GM18870 (cell line): ENCODE measurements around the gene ANKMY1.

Experiments used
- ATAC-seq: cut with Tn5 transposase; IDR thresholded peaks from one replicate; pipeline ENCODE4 v1.9.1; 2021; ENCODE audit warnings: moderate library complexity; ENCODE audit not compliant: unreplicated experiment

Gene ANKMY1

DNA sequence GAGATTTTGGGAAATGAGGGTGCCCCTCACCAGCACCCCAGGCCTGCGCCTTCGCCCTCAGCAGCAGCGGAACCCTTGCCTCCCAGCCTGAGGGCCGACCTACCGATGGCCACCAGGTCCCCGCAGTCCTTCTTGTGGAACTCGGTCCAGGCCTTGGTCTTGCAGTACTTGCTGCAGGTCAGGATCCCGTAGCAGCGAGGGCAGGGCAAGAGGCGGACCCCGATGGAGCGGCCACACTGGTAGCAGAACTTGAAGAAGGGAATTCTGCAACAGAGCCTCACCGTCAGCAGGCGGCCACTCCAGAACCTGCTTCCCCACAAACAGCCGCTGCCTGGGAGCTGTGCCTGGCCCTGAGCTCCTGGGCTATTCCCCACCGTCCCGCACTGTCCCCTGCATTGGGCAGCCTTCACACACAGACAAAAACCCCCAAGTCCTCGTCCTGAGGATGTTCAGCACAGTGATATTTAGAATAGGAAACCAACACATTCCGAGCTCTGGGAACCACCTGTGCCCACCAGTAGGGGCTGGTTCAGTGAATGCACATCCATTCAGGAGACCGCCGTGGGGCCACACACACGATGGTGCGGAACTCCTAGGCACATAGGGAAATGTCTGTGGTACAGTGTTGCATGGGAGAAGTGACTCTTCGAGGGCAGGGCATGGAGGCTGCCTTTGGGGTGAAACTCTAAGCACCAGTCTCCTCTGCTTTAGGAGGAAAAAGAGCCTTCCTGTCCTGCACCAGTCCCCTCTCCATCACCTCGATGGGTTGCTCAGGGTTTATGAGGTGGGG, 76.8 kb downstream of the ANKMY1 start:
- no peak for ATAC-seq

DNA sequence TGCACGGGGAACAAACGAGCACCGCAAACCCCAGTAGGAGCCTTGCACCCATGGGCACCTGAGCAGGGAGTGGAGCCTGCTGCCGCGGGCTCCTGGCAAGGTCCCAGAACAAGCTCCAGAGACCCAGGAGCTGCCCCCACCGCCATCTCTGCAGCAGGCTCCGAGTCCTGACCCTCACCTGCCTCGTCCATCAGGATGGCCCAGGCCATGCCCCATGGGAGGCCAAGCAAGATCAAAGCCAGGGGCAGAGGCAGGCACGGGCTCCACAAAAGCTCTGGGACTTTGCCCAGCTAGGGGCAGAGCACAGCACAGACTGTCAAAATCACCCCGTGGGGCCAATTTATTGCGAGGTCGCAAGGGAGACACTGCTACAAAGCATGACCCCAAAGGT, 78.7 kb downstream of the ANKMY1 start:
- ATAC-seq = no peak

DNA sequence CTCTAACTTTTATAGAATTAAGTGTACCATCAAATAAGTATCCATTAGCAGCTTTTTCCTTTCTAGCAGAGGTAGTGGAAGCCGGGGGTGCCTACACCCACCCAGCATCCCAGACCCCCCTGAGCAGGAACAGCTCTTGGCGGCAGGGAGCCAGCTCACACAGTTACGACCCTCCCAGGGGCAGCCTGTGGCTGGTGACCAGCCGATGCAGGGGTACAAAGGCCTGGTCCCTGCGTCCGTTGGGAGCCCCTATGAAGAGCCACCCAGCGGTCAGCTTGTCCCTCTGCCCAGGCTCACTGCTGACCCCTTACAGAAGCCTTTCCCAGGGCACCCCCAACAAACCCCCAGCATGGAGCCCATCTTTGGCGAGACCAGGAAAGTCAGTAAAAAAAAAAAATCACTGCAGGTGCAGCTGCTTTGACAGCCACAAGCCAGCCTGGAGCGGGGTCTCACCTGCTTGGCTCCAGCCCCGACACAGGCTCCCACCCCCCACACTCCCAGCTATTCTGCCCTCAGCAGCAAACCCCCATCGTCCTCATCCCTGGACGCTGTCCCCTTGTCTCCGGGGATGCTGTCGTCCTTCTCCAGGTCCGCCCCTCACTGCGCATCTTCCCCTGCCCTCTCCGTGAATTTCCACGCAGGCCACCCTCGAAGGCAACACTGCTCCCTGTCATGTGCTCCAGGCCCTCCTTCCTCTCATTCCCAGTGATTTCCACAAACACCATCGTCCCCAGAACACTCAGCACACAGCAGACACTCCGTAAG, 79.3 kb downstream of the ANKMY1 start:
- no peak for ATAC-seq

DNA sequence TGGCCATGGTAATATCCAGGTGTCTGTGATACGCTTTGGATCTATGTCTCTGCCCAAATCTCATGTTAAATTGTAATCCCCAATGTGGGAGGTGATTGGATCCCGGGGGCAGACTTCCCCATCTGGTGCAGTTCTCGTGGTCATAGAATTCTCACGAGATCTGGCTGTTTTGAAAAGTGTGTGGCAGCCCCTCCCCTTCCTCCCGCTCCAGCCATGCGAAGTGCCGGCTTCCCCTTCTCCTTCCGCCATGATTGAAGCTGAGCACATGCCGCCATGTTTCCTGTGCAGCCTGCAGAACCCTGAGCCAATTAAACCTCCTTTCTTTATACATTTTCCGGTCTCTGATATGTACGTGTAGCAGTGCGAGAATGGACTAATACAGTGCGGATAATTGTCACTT, 79.9 kb downstream of the ANKMY1 start:
- no peak for ATAC-seq

DNA sequence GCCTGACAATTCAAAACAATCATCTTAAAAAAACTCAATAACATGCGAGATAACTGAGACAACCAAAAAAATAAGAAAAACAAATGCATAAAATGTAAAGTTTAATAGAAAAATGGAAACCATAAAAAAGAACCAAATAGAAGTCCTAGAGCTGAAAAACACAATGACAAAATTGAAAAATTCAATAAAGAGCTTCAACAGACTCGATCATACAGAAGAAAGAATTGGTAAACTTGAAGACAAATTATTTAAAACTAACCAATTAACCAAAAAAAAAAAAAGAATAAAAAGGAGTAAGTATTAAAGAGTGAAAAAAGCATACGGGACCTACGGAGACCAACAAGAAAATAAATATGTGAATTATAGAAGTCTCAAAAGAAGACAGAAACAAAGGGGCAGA, 84.6 kb downstream of the ANKMY1 start:
- ATAC-seq = no peak

DNA sequence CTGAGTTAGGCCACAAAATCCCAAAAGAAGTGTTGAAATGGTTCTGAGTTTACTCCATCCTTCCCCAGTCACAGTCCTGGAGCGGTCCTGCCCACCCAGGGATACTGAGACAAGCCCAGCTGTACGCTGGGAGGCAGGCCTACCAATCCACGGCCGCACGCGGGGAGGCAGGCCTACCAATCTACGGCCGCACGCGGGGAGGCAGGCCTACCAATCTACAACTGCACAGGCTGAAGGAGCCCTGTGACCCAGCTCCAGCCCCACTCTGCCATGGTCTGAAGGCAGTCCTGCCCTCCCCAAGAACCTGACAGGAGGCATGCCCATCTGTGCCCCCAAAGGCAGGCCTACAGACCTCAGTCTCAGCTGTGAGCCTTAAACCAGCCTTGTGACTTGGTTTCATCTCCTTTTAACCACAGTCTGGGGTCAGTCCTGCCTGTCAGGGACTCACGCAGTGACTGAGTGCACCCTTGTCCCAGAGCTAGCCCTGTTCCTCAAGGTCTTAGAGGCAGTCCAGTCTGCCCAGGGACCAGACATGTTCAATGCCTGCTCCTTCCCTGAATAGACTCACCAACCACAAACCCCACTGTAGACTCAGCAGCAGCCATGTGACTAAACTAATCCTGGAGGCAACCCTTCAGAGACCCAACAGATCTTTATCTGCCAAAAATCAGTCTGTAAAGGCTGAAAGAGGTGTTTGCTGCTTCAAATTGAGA, 85.6 kb downstream of the ANKMY1 start:
- no peak for ATAC-seq

DNA sequence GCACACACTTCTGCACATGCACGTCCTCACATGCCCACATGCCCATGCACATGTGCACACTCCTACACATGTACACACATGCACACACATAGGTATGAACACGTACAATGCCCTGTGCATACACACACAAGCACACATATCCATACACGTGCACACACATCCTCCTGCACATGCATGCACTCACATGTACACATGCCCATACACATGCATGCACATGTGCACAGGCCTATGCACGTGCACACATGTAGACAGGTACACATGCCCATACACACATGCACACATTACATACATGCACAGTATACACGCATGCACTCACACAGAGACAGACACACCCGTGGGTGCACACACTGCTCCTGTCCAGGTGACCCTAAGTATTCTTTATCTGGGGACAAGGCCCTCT, 88.0 kb downstream of the ANKMY1 start:
- ATAC-seq = no peak

DNA sequence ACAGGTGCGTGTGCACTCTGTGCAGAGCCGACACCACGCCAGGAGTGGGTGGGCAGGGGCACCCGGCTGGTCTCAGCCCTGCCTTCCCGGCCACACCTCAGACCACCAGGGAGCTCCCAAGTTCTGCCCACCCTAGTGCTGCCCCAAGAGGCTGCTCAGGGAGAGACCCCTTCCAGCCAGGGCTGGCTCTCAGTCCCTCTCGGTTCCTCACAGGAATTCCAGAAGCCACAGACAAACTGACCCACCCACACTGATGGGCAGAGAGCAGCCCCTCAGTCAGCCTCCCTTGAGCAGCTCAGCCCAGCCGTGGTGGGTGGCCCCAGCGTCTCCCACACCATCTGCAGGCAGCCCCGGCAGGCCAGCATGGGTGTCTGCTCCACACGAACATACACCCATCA, 88.5 kb downstream of the ANKMY1 start:
- no peak for ATAC-seq

DNA sequence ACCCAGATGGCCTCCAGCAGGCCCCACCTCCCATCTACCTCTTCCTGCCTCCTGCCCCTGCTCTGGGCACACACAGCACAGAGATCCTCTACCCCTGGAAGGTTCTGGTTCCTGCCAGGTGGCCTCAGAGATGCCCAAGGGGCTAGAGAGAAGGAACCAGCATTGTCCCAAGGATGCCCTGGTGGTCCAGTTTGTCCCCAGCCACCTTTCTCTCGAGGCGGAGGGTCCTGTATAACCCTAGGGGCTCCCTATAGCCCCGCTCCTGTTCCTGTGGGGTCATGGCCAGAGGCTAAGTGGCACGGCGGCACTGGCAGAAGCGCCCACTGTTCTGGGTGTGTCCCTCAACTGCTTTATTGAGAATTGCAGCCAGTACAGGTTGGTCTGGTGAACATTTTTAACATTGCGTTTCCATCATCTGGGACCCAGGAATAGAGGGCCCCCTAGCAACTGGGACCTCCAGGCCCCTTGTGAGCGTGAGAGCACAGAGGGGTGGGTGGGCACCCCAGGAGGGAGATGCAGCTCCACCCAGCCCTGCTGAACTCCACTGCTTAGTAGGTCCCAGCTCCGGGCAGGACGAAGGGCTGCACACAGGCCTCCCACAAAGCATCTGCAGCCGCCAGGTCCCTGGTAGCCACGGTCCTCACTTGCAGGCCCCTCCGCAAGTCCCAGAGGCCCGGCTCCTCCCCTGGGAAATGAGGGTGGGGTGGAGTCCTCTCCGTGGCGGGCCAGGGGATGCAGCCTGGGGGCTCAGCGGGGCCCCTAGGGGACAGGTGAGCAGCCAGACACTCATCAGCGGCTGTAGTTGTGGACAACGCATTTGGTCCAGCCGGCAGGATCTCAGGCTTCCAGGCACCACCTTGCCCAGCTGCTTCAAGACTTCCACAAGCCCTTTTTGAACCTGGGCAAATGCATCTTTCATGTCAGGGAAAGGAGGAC, 89.2 kb downstream of the ANKMY1 start:
- no peak for ATAC-seq

DNA sequence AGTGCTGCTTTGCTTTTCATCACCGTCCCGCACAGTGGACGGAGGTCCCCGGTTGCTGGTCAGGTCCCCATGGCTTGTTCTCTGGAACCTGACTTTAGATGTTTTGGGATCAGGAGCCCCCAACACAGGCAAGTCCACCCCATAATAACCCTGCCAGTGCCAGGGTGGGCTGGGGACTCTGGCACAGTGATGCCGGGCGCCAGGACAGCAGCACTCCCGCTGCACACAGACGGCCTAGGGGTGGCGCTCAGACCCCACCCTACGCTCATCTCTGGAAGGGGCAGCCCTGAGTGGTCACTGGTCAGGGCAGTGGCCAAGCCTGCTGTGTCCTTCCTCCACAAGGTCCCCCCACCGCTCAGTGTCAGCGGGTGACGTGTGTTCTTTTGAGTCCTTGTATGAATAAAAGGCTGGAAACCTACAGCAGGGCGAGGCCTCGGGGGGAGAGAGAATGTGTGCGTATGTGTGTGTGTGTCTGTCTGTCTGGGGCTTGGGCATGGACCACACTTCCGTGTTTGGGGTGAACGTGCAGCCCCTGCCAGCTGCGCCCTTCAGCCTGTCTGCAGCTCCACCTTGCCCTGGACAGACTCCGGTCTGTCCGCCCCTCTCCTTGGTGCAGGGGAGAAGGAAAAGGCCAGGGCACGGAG, 90.0 kb downstream of the ANKMY1 start:
- no peak for ATAC-seq

DNA sequence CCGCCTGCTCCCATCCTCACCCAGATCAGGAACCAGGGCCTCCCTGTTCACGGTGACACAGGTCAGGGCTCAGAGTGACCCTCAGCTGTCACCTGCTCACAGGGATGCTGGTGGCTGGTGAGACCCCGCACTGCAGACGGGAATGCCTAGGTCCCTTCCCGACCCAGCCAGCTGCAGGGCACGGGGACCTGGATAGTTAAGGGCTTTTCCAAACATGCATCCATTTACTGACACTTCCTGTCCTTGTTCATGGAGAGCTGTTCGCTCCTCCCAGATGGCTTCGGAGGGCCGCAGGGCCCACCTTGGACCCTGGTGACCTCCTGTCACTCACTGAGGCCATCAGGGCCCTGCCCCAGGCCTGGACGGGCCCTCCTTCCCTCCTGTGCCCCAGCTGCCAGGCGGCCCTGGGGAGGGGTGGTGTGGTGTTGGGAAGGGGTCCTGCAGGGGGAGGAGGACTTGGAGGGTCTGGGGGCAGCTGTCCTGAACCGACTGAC, 90.6 kb downstream of the ANKMY1 start:
- no peak for ATAC-seq

DNA sequence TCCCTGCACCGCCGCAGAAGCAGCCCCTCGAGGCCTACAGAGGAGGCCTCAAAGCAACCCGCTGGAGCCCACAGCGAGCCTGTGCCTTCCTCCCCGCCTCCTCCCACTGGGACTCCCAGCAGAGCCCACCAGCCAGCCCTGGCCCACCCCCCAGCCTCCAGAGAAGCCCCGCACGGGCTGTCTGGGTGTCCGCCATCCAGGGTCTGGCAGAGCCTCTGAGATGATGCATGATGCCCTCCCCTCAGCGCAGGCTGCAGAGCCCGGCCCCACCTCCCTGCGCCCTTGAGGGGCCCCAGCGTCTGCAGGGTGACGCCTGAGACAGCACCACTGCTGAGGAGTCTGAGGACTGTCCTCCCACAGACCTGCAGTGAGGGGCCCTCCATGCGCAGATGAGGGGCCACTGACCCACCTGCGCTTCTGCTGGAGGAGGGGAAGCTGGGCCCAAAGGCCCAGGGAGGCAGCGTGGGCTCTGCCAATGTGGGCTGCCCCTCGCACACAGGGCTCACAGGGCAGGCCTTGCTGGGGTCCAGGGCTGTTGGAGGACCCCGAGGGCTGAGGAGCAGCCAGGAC, 91.1 kb downstream of the ANKMY1 start:
- ATAC-seq = no peak

DNA sequence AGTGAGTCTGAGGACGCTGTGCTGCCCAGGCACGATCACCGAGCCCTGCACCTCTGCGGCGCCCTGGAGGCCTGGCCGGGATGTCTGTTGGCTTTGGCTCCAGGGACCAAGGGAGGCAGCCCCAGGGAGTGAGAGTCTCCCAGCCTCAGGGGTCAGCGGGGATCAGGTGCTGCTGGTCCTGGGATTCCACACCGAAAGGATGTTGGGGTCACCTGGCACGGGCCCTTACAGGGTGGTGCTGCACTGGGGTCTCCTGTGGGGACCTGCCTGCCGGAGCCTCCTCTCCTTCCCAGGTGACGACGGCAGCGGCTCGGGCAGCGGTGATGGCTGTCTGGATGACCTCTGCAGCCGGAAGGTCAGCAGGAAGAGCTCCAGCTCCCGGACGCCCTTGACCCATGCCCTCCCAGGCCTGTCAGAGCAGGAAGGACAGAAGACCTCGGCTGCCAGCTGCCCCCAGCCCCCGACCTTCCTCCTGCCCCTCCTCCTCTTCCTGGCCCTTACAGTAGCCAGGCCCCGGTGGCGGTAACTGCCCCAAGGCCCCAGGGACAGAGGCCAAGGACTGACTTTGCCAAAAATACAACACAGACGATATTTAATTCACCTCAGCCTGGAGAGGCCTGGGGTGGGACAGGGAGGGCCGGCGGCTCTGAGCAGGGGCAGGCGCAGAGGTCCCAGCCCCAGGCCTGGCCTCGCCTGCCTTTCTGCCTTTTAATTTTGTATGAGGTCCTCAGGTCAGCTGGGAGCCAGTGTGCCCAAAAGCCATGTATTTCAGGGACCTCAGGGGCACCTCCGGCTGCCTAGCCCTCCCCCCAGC, 91.8 kb downstream of the ANKMY1 start:
- no peak for ATAC-seq

DNA sequence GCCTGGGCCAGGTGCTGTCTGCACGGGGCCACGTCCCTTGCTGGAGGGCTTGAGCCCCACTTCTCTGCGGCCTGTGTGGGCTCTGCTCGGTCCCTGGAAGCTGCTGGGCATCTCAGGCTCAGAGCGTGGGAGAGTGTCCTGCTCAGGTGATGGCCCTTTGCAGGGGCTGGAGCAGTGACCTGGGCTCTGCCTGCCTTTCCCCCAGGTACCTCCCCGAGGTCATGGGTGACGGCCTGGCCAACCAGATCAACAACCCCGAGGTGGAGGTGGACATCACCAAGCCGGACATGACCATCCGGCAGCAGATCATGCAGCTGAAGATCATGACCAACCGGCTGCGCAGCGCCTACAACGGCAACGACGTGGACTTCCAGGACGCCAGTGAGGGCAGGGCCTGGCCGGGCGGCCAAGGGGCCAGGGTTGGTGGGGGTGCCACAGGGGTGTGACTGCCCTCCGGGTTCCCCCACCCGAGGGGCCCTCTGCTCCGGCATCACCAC, 92.5 kb downstream of the ANKMY1 start:
- no peak for ATAC-seq

DNA sequence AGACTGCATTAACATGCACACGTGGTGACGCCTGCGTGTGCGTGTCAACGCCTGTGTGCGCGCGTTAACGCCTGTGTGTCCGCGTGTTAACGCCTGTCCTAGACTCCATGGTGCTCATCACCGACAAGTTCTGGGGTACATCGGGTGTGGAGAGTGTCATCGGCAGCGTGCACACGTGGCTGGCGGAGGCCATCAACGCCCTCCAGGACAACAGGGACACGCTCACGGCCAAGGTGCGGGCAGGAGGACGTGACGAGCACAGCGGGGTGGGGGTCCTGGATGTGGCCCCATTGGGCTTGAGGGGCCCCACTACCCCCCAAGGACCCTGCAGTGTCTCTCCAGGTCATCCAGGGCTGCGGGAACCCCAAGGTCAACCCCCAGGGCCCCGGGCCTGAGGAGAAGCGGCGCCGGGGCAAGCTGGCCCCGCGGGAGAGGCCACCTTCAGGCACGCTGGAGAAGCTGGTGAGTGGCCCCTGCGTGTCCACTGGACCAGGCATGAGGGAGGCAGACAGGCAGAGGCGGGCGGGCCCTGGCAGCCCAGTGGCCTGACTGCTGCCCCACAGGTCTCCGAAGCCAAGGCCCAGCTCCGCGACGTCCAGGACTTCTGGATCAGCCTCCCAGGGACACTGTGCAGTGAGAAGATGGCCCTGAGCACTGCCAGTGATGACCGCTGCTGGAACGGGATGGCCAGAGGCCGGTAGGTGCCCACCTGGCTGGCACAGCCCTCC, 93.1 kb downstream of the ANKMY1 start:
- ATAC-seq = no peak

DNA sequence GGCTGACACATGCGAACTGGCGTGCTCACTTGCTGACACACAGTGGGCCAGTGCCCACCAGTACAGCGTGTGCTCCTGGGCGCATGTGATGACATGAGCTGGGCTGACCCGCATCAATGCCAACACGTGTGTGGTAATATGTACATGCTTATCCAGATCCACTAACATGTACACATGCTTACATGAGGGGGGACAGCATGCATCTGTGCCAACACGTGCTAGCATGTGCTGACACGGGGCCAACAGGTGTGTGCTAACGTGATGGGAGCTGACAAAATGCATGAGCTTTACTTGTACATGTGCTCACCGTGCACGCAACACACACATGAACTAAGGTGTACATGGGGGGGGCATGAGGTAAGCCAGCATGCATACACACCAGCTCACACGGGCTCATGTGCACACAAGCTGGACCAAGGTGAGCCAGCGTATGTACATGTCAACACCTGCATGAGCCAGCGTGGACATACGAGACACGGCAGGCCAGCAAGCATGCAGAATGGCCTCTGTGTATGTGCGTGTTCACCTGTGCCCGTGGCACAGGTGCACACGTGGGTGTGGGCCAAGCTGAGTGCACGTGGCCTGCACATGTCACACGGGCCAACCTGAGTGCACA, 93.8 kb downstream of the ANKMY1 start:
- ATAC-seq = no peak

DNA sequence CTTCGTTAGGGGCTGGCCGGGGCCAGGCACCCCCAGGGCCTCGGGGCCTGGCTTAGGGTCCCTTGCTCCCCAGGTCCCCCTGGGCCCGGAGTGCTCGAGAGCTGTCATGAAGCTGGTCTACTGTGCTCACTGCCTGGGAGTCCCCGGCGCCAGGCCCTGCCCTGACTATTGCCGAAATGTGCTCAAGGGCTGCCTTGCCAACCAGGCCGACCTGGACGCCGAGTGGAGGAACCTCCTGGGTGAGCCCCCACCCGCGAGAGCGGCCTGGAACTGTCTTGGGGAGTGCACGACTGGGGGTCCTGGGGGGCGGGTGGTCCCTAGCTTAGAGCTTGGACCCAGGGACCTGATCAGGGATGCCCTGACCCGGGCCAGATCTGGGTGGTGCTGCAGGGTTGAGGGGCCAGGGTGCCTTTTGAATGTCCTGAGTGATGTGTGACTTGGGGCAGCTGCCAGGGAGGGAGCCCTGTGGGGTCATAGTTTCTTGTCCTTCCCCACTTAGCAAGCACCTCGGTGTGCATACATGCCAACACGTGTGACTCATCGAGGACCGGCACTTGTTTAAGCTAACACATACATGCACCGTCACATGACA, 94.4 kb downstream of the ANKMY1 start:
- no peak for ATAC-seq
